Mucosa of stomach (tissue), 1 donor: ENCODE measurements around the gene SUGCT.

Experiments
- H3K27me3 ChIP-seq: one replicate; pipeline ENCODE4 v1.7.0; 2013; ENCODE audit warnings: mild to moderate bottlenecking, low read length; ENCODE audit not compliant: control insufficient read depth, insufficient read depth
- H3K36me3 ChIP-seq: one replicate; pipeline ENCODE4 v1.7.0; 2013; ENCODE audit warnings: low read length; ENCODE audit not compliant: control insufficient read depth, insufficient read depth
- H3K4me1 ChIP-seq: one replicate; pipeline ENCODE4 v1.7.0; 2013; ENCODE audit warnings: mild to moderate bottlenecking, low read length; ENCODE audit not compliant: control insufficient read depth, insufficient read depth
- H3K4me3 ChIP-seq: one replicate; pipeline ENCODE4 v1.7.0; 2013; ENCODE audit warnings: low read length
- H3K9ac ChIP-seq: one replicate; pipeline ENCODE4 v1.7.0; 2013; ENCODE audit warnings: mild to moderate bottlenecking, low read length, moderate library complexity
- H3K9me3 ChIP-seq: one replicate; pipeline ENCODE4 v1.7.0; 2013; ENCODE audit warnings: mild to moderate bottlenecking, low read length, moderate library complexity; ENCODE audit not compliant: control insufficient read depth
- donor health status: Pancreatic carcinoma.

Gene SUGCT

GRCh38 chr7:40535678-40536077, 400.9 kb downstream of the SUGCT start:
- H3K27me3 ChIP-seq: no peaks in the 10 kb centered on the region
- H3K4me1 ChIP-seq: no peaks in the 10 kb centered on the region
- H3K9me3 ChIP-seq: no peaks in the 10 kb centered on the region
- no peaks in the 10 kb centered on the region for H3K36me3 ChIP-seq
- H3K4me3 ChIP-seq: no peak overlapping the region
- H3K9ac ChIP-seq: no peak overlapping the region

GRCh38 chr7:40536421-40536820, 401.6 kb downstream of the SUGCT start:
- no peaks in the 10 kb centered on the region for H3K27me3 ChIP-seq
- H3K4me1 ChIP-seq: no peaks in the 10 kb centered on the region
- H3K36me3 ChIP-seq: no peaks in the 10 kb centered on the region
- H3K9me3 ChIP-seq: no peaks in the 10 kb centered on the region
- H3K4me3 ChIP-seq: no peak overlapping the region
- no peak overlapping the region for H3K9ac ChIP-seq

DNA sequence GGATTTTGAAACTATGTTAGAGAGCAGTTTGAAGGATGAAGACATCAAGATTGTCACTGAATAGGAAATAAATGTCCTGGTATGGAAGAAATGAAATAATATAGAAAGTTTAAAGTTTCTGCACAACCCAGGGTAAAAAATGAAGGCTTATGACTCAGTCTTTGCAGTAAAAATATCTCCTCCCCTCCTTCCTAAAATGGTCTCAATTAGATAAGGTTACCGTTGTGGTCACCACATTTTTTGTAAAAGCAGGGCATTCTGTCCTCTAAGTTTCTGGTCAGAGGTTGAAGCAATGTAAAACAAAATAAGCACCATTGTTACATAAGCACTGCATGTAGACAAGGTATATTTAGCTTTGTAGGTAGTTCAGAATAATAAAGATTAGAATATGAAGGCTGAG, 403.5 kb downstream of the SUGCT start:
- H3K9ac ChIP-seq: no peak overlapping the region
- no peaks in the 10 kb centered on the region for H3K4me1 ChIP-seq
- H3K9me3 ChIP-seq: no peaks in the 10 kb centered on the region
- H3K4me3 ChIP-seq: no peak overlapping the region
- H3K36me3 ChIP-seq: no peaks in the 10 kb centered on the region
- no peaks in the 10 kb centered on the region for H3K27me3 ChIP-seq

- Histone ChIP-seq H3K36me3 (no peaks in the 10 kb centered on the region), H3K9me3 (no peaks in the 10 kb centered on the region), H3K4me1 (no peaks in the 10 kb centered on the region), H3K27me3 (no peaks in the 10 kb centered on the region), H3K9ac (no peak overlapping the region), H3K4me3 (no peak overlapping the region)
Observed at GRCh38 chr7:40541336-40541735, 406.5 kb downstream of the SUGCT start.

GRCh38 chr7:40542982-40543741, 408.4 kb downstream of the SUGCT start:
- Histone ChIP-seq H3K9ac (no peak overlapping the region), H3K27me3 (no peaks in the 10 kb centered on the region), H3K4me1 (no peaks in the 10 kb centered on the region), H3K4me3 (no peak overlapping the region), H3K36me3 (no peaks in the 10 kb centered on the region), H3K9me3 (no peaks in the 10 kb centered on the region)

GRCh38 chr7:40544221-40544723, 409.5 kb downstream of the SUGCT start:
- no peak overlapping the region for H3K4me3 ChIP-seq

DNA sequence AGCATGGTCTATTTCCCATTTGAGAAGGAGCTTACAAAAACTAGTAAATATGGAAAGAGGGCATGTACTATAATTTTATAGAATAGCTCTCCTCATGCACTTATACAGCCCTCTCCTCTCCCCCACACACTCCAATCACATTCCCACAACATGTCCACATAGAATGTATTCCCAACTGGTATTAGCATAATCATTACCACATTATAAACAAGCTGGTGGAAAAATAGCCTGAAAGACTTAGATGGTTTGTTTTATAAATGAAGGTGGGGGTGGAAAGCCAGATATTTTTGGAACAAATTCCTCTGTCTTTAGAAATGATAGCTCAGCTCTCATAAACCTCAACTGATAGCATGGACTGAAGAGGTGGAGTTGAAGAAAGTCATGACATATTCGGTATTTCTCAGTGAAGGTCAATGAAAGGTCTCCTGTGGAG, 410.1 kb downstream of the SUGCT start:
- no peaks in the 10 kb centered on the region for H3K9me3 ChIP-seq
- no peaks in the 10 kb centered on the region for H3K27me3 ChIP-seq
- H3K9ac ChIP-seq: no peak overlapping the region
- no peaks in the 10 kb centered on the region for H3K4me1 ChIP-seq
- H3K36me3 ChIP-seq: no peaks in the 10 kb centered on the region
- H3K4me3 ChIP-seq: no peak overlapping the region

More at GRCh38 chr7:40544221-40544723, 409.5 kb downstream of the SUGCT start:
- Histone ChIP-seq H3K9me3 (no peaks in the 10 kb centered on the region), H3K4me1 (no peaks in the 10 kb centered on the region), H3K9ac (no peak overlapping the region), H3K36me3 (no peaks in the 10 kb centered on the region), H3K27me3 (no peaks in the 10 kb centered on the region)

GRCh38 chr7:40545739-40546138, 410.9 kb downstream of the SUGCT start:
- H3K4me3 ChIP-seq: no peak overlapping the region
- no peak overlapping the region for H3K9ac ChIP-seq
- no peaks in the 10 kb centered on the region for H3K36me3 ChIP-seq
- no peaks in the 10 kb centered on the region for H3K9me3 ChIP-seq
- H3K27me3 ChIP-seq: no peaks in the 10 kb centered on the region
- no peaks in the 10 kb centered on the region for H3K4me1 ChIP-seq

DNA sequence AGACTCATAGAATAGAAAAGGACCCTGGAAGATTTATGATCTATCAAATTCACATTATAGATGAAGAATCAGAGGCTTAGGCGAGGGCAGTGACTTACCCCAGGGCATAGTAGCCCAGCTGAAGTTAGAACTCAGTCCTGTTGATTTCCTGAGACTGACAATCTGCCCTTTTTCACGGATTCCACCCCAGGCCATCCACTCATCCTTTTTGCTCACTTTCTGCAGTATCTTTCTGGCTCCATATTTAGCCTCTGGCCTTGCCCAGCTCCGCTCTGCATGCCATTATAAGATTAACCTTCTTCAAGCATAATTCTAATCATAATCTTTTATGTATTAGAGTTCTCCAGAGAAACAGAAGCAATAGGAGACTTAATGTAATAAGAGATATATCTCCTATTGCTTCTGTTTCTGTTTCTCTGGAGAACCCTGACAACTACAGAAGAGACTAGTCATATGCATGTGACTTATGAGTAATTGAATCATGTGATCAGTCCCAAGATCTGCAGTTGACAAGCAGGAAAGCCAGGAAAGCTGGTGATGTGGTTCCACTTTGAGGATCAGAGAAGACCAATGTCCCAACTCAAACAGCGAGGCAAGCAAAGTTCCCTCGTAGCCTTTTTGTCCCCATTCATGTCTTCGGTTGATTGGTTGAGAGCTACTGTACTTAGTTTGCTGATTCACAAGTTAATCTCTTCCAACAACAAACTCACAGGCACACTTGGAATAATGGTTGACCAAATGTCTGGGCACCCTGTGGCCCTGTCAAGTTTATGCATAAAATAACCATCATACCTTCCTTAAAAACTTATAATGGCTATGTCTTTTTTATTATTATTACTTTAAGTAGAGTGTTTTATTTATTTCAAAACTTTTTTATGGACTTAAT, 412.1 kb downstream of the SUGCT start:
- Histone ChIP-seq H3K4me1 (no peaks in the 10 kb centered on the region), H3K4me3 (no peak overlapping the region), H3K36me3 (no peaks in the 10 kb centered on the region), H3K9ac (no peak overlapping the region), H3K27me3 (no peaks in the 10 kb centered on the region), H3K9me3 (no peaks in the 10 kb centered on the region)

GRCh38 chr7:40549372-40550039, 414.7 kb downstream of the SUGCT start:
- H3K9ac ChIP-seq: no peak overlapping the region
- H3K4me3 ChIP-seq: no peak overlapping the region
- H3K9me3 ChIP-seq: no peaks in the 10 kb centered on the region
- no peaks in the 10 kb centered on the region for H3K36me3 ChIP-seq
- H3K27me3 ChIP-seq: no peaks in the 10 kb centered on the region
- H3K4me1 ChIP-seq: no peaks in the 10 kb centered on the region

- no peaks in the 10 kb centered on the region for H3K36me3 ChIP-seq
- no peaks in the 10 kb centered on the region for H3K9me3 ChIP-seq
- no peak overlapping the region for H3K9ac ChIP-seq
- no peaks in the 10 kb centered on the region for H3K27me3 ChIP-seq
- H3K4me3 ChIP-seq: no peak overlapping the region
- H3K4me1 ChIP-seq: no peaks in the 10 kb centered on the region
Observed at GRCh38 chr7:40551685-40552576, 417.1 kb downstream of the SUGCT start.
